GM19035 (cell line): ENCODE measurements around the gene CANT1.
"Not testable (repeated sequence)": the region's sequence is repeated elsewhere in the genome, so short reads cannot be mapped to it uniquely, and the experiment has no call there.

Experiments used
- ATAC-seq: cut with Tn5 transposase; IDR thresholded peaks from one replicate; pipeline ENCODE4 v1.9.1; 2021; ENCODE audit not compliant: unreplicated experiment

The CANT1 gene

GRCh38 chr17:78962345-78962983 is 47.1 kb downstream of the CANT1 start:
- no peak for ATAC-seq

DNA sequence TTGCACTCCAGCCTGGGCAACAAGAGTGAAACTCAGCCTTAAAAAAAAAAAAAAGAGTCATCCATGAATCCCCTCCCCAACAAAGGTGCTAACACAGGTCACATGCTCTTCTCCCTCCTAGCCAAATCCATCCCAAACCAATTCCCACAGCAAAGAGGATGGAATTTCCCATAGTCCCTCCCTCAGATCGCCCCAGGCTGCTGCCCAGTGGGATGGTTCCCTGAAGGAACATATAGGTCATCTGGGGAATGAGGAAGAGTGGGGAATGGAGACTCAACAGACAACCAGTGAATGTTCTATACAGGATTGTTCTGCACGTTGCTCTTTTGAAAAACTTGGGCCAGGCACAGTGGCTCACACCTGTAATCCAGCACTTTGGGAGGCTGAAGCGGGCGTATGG is 48.0 kb downstream of the CANT1 start:
- ATAC-seq, result no peak

DNA sequence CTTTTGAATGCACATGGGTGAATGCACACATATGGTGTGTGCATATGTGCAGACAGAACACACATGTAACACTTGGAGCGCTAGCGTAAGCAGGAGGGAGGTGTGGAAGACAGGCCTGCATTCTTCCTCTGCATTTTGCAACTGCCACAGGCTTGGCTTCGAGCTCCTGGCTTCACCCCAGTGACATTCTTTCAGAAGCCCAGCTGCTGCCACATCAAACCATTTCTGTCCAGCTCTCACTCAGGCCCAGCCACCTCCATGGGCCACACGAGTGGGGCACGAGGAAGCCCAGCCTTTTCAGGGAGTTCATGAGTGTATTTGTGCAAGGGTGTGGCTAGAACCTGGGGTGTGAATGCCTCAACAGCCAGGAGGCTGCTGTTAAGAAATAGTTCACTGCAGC is 48.6 kb downstream of the CANT1 start:
- ATAC-seq, result no peak

GRCh38 chr17:78959803-78960202 is 49.8 kb downstream of the CANT1 start:
- no peak for ATAC-seq

DNA sequence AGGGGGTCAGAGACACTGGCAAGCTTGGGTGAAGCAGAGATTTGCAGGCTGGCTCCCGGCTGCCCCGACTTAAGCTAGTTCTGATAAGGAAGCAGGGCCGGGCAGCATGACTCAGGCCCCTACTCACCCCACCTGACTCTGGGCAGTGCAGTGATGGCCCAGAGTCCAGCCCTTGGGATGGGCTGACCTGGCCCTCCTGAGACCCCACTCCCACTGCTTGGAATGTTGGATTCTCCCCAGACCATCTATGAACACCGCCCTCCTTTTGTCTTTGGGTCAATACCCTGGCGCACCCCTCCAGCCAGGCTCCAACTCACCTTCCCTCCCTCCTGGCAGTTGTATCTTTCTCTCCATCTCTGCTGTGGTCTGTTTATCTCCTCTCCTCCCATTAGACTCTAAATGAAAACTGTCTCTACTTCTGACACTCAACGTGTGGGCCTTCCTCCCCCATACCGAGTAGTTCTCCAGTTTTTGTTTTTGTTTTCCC is 50.9 kb downstream of the CANT1 start:
- no peak for ATAC-seq

DNA sequence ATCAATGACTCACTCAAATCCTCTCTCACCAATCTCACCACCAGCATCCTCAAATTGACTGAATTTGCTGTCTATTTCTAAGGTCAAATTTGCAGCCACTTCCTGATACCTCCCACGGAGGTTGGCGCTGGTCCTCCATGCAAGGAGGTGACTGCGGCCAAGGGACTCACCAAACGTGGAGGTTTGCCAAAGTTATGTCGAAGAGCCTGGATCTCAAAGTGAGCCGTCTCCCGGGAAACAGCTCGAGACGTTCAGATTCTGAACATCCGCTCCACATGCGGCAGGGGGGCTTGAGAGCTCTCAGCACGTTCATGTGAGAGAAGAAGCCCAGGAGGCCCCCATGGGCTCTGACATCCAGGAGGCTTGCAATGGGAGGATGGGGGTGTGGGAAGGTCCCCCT is 52.4 kb downstream of the CANT1 start:
- no peak for ATAC-seq

- ATAC-seq, result no peak
These were observed 53.3 kb downstream of the CANT1 start for GRCh38 chr17:78956254-78956653.

- no peak for ATAC-seq
These were observed 54.9 kb downstream of the CANT1 start for GRCh38 chr17:78954684-78955083.

DNA sequence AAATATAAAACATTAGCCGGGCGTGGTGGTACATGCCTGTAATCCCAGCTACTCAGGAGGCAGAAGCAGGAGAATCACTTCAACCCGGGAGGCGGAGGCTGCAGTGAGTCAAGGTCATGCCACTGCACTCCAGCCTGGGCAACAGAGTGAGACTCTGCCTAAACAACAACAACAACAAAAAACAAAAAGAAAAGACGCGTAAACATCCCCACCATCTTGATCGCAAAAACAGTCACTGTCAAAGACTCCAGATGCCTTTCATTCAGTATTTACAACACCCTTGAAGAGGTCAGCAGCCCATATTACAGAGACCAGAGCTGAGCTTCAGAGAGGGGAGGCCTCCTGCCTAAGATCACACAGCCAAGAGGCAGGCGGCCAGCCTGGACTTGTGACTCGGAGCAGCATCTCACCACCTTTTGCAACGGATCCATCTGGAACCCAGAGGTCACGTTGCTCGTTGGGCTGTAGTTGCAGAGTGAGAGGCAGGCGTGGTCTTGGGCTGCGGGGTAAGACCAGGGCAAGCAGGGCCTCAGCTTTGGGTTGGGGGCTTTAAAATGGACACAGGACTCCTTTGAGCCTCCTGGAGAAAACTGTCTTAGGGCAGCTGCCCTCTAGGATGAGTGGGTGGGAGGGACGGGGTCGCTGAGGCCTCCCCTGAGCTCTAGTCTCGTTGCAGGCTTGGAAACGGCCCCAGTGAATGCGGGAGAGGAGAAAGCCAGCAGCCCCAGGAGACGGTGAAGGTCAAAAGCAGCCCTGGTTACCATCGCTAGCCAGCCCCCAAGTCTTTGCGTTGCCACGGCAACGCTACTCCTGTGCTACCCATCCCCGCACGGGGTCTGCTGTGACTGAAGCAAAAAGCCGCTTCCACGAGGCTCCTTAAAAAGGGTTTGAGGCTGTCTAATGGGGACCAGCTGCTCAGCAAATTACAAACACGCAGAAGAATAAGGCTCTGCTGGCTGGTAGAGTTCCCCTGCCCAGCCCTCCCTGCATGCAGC is 55.9 kb downstream of the CANT1 start:
- no peak for ATAC-seq

- ATAC-seq, result no peak
These were observed 56.9 kb downstream of the CANT1 start for GRCh38 chr17:78952706-78953105.

DNA sequence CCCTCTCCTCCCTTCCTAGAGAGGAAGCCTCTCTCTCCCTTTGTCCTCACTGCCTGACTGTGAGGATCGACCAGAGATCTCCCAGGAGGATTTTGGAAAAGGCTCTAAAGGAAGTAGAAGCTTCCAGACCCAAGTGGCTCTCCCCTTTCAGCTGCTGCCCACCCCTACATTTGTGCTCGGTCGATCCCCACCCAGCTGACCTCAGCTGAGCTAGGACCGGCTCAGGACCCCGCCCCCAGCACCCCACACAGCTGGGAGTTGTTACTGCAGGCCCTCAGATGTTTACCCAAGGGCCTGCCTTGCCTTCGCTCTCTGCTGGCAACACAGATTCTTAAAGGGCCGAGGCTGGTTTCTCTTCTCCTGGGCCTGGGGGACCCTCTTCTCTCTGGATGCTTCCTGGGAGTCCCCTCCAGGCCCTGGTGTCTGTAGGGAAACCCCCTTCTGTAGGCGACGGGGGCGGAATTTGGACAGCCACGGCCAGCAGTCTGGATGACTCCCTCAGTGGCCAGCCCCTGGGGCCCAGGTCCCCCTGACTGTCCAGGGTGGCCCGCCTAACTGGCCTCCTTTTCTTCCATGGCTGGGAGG is 57.5 kb downstream of the CANT1 start:
- ATAC-seq, result no peak

DNA sequence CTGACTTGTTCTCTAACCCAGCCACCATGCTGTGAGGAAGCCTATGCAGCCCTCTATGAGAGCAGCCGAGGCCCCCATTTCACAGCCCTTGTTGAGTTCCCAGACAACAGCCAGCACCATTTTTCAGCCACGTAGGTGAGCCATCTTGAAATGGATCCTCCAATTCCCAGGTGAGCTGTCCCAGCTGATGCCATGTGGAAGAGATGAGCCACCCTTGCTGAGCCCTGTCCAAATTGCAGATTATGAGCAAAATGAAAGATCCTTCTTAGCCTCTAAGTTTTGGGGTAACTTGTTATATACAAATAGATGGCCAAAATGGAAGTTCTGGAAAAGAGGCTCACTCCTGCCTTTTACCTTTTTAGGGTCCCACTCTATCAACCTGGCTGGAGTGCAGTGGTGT is 58.7 kb downstream of the CANT1 start:
- no peak for ATAC-seq

DNA sequence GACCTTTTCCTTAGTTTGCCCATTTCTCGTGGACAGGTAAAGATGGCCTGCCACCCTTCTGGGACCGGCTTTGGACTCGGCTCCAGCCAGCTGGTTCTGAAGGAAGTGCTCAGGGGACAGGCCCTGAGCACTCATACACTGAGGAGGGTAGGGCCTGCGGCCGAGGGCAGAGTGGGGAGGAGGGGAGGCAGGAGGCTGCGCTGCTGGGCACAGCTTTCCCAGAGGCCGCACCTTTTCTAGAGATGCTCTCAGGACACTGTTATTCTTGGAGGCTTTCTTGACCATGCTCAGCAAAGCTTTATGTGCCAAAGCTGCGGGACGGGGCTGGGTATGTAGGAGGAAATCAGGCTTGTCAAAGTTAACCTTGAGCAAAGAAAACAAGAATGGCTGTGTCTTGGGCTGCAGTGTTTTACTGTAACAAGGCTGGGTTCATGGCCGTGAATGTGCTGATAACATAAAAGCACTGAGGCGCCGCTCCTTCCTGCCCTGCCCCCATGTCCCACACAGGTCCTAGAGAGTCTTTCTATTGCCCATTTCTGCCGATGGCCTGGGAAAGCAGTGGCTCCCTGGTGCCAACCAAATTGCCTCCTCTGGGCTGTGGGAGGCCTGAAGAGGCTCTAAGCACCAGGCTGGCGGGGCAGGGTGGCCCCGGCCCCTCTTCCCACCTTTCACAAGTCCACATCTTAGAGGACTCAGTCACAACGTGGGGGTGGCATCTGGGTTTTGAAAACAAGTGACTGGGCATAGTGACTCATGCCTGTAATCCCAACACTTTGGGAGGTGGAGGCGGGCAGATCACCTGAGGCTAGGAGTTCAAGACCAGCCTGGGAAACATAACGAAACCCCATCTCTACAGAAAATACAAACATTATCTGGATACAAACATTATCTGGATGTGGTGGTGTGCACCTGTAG is 62.1 kb downstream of the CANT1 start:
- ATAC-seq, result no peak

GRCh38 chr17:78946631-78947030 is 62.9 kb downstream of the CANT1 start:
- ATAC-seq, result no peak

DNA sequence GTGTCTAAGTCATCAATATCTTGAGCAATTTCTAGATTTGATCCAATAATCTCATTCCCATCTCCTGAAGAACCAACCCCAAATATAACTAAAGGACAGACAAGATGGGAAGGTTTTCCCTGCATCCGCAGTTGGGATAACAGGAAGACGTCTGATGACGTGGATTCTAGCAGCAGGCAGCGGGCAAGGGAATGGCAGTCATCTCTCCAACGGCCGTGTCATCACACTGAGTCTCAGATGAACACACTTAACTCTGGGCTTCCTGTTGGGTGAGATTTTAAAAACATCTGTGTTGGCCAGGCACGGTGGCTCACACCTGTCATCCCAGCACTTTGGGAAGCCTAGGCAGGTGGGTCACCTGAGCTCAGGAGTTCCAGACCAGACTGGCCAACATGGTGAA is 63.4 kb downstream of the CANT1 start:
- no peak for ATAC-seq

- ATAC-seq, result not testable (repeated sequence)
These were observed 64.1 kb downstream of the CANT1 start for GRCh38 chr17:78945455-78945854.

- ATAC-seq, result no peak
These were observed 64.6 kb downstream of the CANT1 start for GRCh38 chr17:78944956-78945355.

DNA sequence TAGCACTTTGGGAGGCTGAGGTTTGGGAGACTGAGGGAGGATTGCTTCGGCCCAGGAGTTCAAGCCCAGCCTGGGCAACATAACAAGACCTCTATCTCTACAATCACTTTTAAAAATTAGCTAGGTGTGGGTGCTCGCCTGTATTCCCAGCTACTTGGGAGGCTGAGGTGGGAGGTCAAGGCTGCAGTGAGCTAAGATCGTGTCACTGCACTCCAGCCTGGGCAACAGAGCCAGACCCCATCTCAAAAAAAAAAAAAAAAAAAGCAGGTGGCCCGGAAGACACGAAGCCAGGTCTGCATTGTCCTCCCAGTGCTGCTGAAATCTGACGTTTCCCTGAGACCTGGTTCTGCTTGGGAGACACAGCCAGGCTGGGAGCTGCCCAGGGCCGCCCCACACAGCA is 65.5 kb downstream of the CANT1 start:
- ATAC-seq, result no peak
